BLaER1 (cell line): Measurements from ENCODE around the gene CPED1.
"Not testable (repeated sequence)": the region's sequence is repeated elsewhere in the genome, so short reads cannot be mapped to it uniquely, and the experiment has no call there.

Source experiments
- H3K27ac ChIP-seq: shearing (Covaris generic); formaldehyde crosslinking; 2 replicates; pipeline ENCODE4 v1.8.1; 2022
- H3K27me3 ChIP-seq: shearing (Covaris generic); formaldehyde crosslinking; 2 replicates; pipeline ENCODE4 v1.8.1; 2022
- H3K36me3 ChIP-seq: shearing (Covaris generic); formaldehyde crosslinking; 2 replicates; pipeline ENCODE4 v1.8.1; 2022
- H3K4me1 ChIP-seq: shearing (Covaris generic); formaldehyde crosslinking; 2 replicates; pipeline ENCODE4 v1.8.1; 2022
- H3K4me2 ChIP-seq: shearing (Covaris generic); formaldehyde crosslinking; 2 replicates; pipeline ENCODE4 v1.8.1; 2022
- H3K4me3 ChIP-seq: shearing (Covaris generic); formaldehyde crosslinking; 2 replicates; pipeline ENCODE4 v1.8.1; 2022
- H3K9ac ChIP-seq: shearing (Covaris generic); formaldehyde crosslinking; 2 replicates; pipeline ENCODE4 v1.8.1; 2022
- H3K9me3 ChIP-seq: shearing (Covaris generic); formaldehyde crosslinking; 2 replicates; pipeline ENCODE4 v1.8.1; 2022
- H4K20me1 ChIP-seq: shearing (Covaris generic); formaldehyde crosslinking; 2 replicates; pipeline ENCODE4 v1.8.1; 2022
- Cebpa-rat ChIP-seq: shearing (Covaris generic); IDR thresholded peaks from 2 replicates; pipeline ENCODE4 v1.8.1; 2022

The CPED1 gene

DNA sequence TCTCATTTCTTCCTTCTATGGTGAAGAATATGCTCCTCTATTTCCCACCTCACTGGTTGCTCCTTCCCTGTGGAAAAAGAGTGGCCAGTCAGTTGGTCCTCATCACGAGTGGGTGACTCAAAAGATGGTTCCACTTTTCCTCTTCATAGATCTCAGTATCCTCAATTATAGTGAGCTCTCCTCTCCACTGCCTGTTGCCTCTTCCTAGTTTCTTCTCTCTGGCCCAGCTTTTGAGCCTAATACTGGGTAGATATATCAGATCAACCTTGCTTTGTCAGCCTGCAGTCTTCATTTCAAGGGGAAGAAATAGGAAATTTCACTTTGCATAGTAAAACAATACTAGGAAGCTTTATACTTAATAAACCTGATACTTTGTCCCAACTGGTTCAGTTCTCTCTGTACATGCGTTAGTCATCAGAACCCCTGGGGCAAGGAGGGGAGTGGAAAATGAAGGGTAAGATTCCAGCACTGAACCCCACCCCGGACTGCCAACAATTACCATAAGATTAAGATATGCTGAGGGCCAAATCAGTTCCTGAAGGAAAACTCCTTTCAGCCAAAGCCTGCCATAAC lies 324.8 kb downstream of the CPED1 start:
- H3K4me2 ChIP-seq = peak overlapping the region; percentile 91
- H3K27ac ChIP-seq = peak overlapping the region; percentile 99
- peaks cover 30% of the 10 kb centered on the region for H3K36me3 ChIP-seq
- TF ChIP-seq Cebpa-rat = no peak
- no peaks in the 10 kb centered on the region for H3K27me3 ChIP-seq
- H3K9me3 ChIP-seq = peaks cover 29% of the 10 kb centered on the region
- peak overlapping the region; percentile 99 for H3K9ac ChIP-seq
- no peaks in the 10 kb centered on the region for H4K20me1 ChIP-seq
- H3K4me1 ChIP-seq = peaks cover 28% of the 10 kb centered on the region
- peak overlapping the region; percentile 78 for H3K4me3 ChIP-seq

DNA sequence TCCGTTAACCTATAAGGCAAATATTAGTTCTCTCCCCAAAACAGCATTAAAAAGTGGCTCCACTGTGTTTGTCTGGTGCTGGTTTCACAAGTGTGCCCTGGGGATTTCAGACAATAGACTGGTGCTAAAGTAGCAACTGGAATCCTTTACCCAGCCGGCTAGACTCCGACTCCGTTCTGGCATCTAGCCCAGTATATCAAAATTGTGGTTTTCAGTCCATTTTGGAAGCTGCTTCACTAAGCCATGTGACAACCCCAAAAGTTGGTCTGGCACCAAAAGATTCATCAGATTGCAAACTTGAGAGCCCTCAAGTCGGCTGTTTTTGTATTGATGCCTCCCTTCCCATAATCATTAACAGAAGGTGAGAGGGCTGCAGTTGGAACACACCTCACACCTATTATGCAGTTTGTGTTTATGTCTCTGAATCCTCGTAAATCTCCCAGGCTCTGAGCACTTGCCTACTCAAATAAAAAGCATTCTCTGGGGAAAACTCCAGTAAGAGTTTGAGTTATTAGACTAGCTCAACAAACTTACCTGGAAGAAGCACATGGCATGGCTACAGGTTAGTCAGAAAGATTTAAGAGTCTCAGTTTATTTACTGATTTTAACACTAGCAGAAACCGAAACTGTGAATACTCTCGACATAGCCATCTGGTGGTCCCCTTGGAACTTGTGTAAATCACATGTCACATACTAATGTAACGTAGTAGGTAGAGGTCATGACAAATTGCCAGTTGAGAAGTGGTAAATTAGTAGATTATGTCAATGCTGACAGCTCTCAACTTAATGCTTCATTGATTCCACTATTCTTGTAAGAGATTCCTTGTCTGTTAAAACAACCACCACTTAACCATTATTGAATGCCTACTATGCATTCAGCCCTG lies 325.5 kb downstream of the CPED1 start:
- Histone ChIP-seq H3K4me3 (peak overlapping the region; percentile 78), H4K20me1 (no peaks in the 10 kb centered on the region), H3K36me3 (peaks cover 30% of the 10 kb centered on the region), H3K9ac (peak overlapping the region; percentile 99), H3K9me3 (peaks cover 21% of the 10 kb centered on the region), H3K27ac (peak overlapping the region; percentile 99), H3K4me2 (peak overlapping the region; percentile 91), H3K4me1 (peaks cover 28% of the 10 kb centered on the region), H3K27me3 (no peaks in the 10 kb centered on the region)
- peak; percentile 28; the same call in 1 of the 2 replicates for TF ChIP-seq Cebpa-rat

DNA sequence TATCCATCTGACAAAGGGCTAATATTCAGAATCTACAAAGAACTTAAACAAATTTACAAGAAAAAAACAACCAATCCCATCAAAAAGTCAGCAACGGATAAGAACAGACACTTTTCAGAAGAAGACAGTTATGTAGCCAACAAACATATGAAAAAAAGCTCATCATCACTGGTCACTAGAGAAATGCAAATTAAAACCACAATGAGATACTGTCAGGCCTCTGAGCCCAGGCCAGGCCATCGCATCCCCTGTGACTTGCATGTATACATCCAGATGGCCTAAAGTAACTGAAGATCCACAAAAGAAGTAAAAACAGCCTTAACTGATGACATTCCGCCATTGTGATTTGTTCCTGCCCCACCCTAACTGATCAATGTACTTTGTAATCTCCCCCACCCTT lies 326.7 kb downstream of the CPED1 start:
- peaks cover 28% of the 10 kb centered on the region for H3K4me1 ChIP-seq
- peak overlapping the region; percentile 91 for H3K4me2 ChIP-seq
- peaks cover 26% of the 10 kb centered on the region for H3K36me3 ChIP-seq
- peak overlapping the region; percentile 99 for H3K9ac ChIP-seq
- H4K20me1 ChIP-seq, H3K27me3 ChIP-seq: not testable (repeated sequence)
- peak overlapping the region; percentile 99 for H3K27ac ChIP-seq
- H3K4me3 ChIP-seq = peak overlapping the region; percentile 78
- H3K9me3 ChIP-seq = peaks cover 10% of the 10 kb centered on the region; the same call in 1 of the 2 replicates

DNA sequence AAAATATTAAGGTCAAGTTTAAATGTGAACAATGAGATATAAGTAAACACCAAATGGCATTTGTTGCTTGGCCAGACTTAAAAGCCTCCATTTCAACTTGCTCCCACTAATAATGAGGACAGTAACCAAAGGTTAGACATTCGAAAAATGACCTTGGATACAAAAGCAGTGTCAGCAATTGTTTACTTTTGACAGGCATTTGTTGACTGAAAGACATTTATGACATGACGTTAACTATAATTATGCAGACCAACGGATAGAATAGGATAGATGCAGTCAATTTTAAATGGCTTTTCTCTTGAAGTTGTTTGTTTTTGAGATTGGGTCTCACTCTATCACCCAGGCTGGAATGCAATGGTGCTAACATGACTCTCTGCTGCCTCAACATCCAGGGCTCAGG lies 333.9 kb downstream of the CPED1 start:
- TF ChIP-seq Cebpa-rat = no peak

DNA sequence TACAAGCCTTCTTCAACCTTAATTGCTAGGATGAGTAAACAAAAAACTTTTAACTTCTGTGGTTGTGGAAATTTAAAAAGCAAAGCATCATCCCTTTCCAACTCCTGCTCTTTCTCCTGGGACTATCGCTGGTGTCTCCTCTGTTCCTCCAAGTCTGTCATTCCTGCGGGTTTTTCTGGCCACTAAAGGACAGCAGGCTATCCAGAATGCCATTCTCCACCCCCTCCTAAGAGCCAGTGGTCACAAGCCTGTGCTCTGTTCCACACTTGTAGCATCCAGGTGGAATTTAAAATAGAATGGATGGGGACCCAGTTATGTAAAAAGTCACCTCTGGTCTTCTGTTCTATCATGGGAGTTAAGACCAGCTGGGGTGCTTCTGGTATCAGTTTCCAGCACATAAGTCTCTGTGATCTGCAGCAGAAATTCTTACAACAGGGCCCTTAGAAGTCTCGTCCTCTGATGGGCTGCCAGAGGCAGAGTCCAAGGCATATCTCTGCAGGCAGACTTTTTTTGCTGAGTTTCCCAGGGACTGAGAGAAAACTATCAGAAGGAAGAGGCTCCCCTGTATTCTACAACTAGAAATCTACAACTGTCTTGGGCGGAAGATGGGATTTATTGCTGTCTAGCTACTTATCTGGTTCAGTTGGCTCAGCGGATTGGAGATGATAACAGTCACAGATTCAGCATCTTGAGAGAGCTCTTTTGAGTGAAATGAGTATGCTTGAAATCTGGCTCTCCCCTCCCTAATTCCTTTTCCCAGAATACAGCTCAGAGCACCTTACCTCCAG lies 335.2 kb downstream of the CPED1 start:
- Histone ChIP-seq H3K27ac (peak overlapping the region; percentile 99), H3K4me2 (peak overlapping the region; percentile 76)

More for the DNA sequence above, 333.9 kb downstream of the CPED1 start:
- peak overlapping the region; percentile 76 for H3K4me2 ChIP-seq
- H3K4me1 ChIP-seq = peaks cover 52% of the 10 kb centered on the region
- peak overlapping the region; percentile 99 for H3K27ac ChIP-seq
- peaks cover 76% of the 10 kb centered on the region for H3K36me3 ChIP-seq
- peak overlapping the region; percentile 78 for H3K4me3 ChIP-seq
- H3K27me3 ChIP-seq = peaks cover 10% of the 10 kb centered on the region
- H4K20me1 ChIP-seq = peaks cover 68% of the 10 kb centered on the region
- no peaks in the 10 kb centered on the region for H3K9me3 ChIP-seq
- peak overlapping the region; percentile 99 for H3K9ac ChIP-seq

DNA sequence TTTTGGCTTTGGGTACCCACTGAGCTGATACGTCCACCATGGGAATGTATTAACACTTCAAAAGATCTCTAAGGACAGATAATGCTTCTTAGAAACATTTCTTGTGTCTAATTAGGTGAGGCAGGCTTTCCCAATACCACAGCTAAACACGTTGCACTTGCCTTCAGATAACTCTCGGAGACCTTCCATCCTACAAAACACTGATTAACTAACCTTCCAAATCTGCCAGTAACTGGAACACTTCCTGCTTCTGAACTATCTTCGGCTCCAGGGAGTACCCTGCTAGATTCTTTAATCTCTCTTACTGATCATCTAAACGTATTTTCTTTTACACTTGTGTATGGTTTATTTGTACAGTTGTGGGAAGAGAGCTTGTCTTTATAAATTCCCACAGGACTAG lies 339.2 kb downstream of the CPED1 start:
- Histone ChIP-seq H3K36me3 (peaks cover 57% of the 10 kb centered on the region), H3K9me3 (no peaks in the 10 kb centered on the region), H3K9ac (peak overlapping the region; percentile 40), H3K4me1 (peaks cover 67% of the 10 kb centered on the region), H3K27ac (peak overlapping the region; percentile 19; the same call in 1 of the 2 replicates), H3K27me3 (peaks cover 60% of the 10 kb centered on the region), H3K4me3 (peak overlapping the region; percentile 70), H4K20me1 (peaks cover 100% of the 10 kb centered on the region), H3K4me2 (peak overlapping the region; percentile 76)
- no peak for TF ChIP-seq Cebpa-rat

More for the DNA sequence above, 335.2 kb downstream of the CPED1 start:
- H3K4me1 ChIP-seq = peaks cover 65% of the 10 kb centered on the region
- H3K4me3 ChIP-seq = peak overlapping the region; percentile 78
- peaks cover 22% of the 10 kb centered on the region for H3K27me3 ChIP-seq
- peak overlapping the region; percentile 99 for H3K9ac ChIP-seq
- no peak for TF ChIP-seq Cebpa-rat
- no peaks in the 10 kb centered on the region for H3K9me3 ChIP-seq
- H3K36me3 ChIP-seq = peaks cover 66% of the 10 kb centered on the region
- H4K20me1 ChIP-seq = peaks cover 80% of the 10 kb centered on the region

DNA sequence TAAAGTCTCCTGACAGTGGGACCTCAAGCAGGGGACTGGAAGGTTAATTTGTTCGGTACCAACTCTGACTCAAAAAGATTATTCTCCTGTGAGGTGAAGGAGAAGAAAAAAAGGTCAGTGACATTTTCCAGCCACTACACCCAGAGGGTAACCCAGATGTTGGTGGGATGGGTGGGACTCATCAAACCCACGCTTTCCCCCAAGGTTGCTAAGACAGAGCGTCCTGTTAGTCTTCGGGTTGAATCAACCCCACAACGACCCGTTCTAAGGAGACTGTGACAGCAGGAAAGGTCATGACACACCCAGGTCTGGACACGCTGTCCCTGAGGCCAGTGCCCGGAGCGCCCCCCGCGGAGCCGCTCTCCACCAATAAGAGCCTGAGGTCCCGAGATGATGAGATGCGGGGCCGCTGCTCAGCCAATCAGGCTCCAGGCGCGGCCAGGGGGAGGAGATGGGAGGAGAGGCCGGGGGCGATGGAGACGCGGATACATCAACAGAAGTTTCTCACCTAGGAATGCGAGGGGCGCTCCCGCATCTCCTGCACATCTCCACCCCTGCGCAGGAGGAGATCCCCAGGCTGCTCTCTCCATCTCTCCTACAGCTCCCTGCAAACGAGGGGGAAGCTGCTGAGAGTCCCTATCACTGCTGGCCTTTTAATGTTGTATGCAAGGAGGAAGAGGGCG lies 340.1 kb downstream of the CPED1 start, which contains the start of gene WNT16:
Gene WNT16 (plus strand): TSS at position 493 of the 683 bp plus-strand sequence. CDS start 293 bp downstream, outside the sequence.
- Histone ChIP-seq H3K9me3 (no peaks in the 10 kb centered on the region), H3K4me3 (peak within 1 kb of the TSS; percentile 70), H3K36me3 (peaks cover 48% of the 10 kb centered on the region), H4K20me1 (peaks cover 96% of the 10 kb centered on the region), H3K27me3 (peaks cover 57% of the 10 kb centered on the region), H3K4me1 (peaks cover 58% of the 10 kb centered on the region), H3K9ac (peak within 1 kb of the TSS; percentile 87), H3K27ac (peak within 1 kb of the TSS; percentile 91), H3K4me2 (peak within 1 kb of the TSS; percentile 76)
- TF ChIP-seq Cebpa-rat = no peak

DNA sequence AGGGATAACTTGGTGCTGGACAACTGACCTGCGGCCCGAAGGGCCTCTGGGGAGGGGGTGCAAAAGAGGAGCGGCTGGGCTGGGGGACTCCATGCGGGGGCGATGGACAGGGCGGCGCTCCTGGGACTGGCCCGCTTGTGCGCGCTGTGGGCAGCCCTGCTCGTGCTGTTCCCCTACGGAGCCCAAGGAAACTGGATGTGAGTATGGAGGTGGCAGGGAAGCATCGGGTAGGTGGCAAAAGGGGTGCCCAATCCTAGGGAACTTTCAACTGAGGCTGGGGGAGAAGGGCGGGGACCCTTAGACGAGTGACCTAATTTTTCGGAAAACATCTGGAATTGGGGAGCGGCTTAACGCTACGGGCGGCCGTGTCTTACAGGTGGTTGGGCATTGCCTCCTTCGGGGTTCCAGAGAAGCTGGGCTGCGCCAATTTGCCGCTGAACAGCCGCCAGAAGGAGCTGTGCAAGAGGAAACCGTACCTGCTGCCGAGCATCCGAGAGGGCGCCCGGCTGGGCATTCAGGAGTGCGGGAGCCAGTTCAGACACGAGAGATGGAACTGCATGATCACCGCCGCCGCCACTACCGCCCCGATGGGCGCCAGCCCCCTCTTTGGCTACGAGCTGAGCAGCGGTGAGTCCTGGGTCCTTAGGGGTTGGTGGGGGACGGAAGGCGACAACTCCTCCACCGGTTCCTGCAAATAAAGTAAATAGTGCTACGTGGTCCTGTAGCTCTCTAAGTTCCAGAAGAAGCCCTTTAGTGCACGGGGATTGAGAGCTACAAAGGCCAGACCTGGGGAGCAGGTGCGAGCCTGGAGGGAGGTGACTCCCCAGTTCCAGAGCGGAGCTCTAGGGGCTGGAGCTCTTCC lies 340.9 kb downstream of the CPED1 start:
- Histone ChIP-seq H3K4me3 (peak overlapping the region; percentile 70), H3K4me1 (peaks cover 50% of the 10 kb centered on the region), H3K27me3 (peaks cover 62% of the 10 kb centered on the region), H3K27ac (peak overlapping the region; percentile 91), H3K9me3 (no peaks in the 10 kb centered on the region), H4K20me1 (peaks cover 93% of the 10 kb centered on the region), H3K36me3 (peaks cover 43% of the 10 kb centered on the region), H3K4me2 (peak overlapping the region; percentile 76), H3K9ac (peak overlapping the region; percentile 87)
- TF ChIP-seq Cebpa-rat = no peak
